ENCODE data around the gene AK5. TPM values are rescaled to one million over a fixed set of nuclear protein-coding genes. Genes with fewer than 3 reads are reported as not detected.

The AK5 gene
- total and polyA plus RNA-seq, 12 donors = 0.25 to 1.7 (median 0.87) TPM

DNA sequence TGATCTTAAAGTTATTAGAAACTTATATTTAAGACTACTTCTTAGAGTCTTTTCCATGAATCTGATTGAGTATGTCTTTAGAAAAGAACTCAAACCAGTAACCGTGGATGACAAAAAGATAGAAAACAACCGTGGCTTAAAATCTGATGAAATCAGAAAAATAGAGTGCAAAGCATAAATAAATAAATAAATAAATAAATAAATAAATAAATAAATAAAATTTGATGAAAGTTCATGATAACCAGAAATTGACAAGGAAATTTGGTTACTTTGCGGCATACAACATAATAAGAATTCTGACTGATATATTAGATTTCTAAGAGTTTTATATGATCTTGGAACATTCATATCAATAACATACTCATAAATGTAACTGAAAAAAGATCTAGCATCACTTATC lies 152.1 kb downstream of the AK5 start:
- Histone ChIP-seq H3K27ac (no peak overlapping the region), H3K27me3 (no peaks in the 10 kb centered on the region), H3K36me3 (no peaks in the 10 kb centered on the region), H3K9me3 (peaks cover 0 to 5% (median 0%) of the 10 kb centered on the region in 11 donors), H3K4me1 (peaks cover 0 to 26% (median 0%) of the 10 kb centered on the region in 9 donors), H3K4me3 (no peak overlapping the region)
- 95 to 98% methylated on average over 3 of the region's 3 CpGs for WGBS, 2 donors
- ATAC-seq = no peak
- no peak for DNase-seq
- TF ChIP-seq, protein P1, sequence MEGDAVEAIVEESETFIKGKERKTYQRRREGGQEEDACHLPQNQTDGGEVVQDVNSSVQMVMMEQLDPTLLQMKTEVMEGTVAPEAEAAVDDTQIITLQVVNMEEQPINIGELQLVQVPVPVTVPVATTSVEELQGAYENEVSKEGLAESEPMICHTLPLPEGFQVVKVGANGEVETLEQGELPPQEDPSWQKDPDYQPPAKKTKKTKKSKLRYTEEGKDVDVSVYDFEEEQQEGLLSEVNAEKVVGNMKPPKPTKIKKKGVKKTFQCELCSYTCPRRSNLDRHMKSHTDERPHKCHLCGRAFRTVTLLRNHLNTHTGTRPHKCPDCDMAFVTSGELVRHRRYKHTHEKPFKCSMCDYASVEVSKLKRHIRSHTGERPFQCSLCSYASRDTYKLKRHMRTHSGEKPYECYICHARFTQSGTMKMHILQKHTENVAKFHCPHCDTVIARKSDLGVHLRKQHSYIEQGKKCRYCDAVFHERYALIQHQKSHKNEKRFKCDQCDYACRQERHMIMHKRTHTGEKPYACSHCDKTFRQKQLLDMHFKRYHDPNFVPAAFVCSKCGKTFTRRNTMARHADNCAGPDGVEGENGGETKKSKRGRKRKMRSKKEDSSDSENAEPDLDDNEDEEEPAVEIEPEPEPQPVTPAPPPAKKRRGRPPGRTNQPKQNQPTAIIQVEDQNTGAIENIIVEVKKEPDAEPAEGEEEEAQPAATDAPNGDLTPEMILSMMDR (IDR thresholded peaks at IDR 0.05) = no peak
- intact Hi-C loops (cut with DNase I) = no loop called here

DNA sequence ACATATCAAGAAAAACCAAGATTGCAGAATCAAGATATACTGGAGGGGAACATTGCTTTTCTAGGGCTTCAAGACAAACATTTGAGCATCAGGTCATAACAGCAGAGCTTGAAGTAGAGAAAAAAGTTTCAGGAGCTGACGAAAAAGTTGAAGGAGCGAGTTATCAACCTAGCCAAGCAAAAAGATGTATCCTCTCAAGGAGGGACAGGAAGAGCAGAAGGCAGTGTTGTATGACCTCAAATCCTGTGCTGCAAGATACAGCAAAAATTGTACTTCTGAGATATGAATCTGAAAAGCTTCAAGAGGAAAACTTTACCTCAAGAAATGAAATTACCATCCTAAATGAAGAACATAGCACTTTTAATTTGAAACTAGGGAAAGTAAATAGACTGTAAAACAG lies 153.1 kb downstream of the AK5 start:
- peaks cover 0 to 26% (median 0%) of the 10 kb centered on the region in 9 donors for H3K4me1 ChIP-seq
- intact Hi-C loops (cut with DNase I) = no loop called here
- peaks cover 0 to 15% (median under 1%) of the 10 kb centered on the region in 11 donors for H3K9me3 ChIP-seq
- no peaks in the 10 kb centered on the region for H3K36me3 ChIP-seq
- no peak for ATAC-seq
- TF ChIP-seq, protein P1 (IDR thresholded peaks at IDR 0.05) = no peak
- DNase-seq = no peak
- H3K27me3 ChIP-seq = no peaks in the 10 kb centered on the region
- H3K4me3 ChIP-seq = no peak overlapping the region
- WGBS, 2 donors = 65 to 81% methylated on average over 2 of the region's 2 CpGs
- H3K27ac ChIP-seq = no peak overlapping the region

DNA sequence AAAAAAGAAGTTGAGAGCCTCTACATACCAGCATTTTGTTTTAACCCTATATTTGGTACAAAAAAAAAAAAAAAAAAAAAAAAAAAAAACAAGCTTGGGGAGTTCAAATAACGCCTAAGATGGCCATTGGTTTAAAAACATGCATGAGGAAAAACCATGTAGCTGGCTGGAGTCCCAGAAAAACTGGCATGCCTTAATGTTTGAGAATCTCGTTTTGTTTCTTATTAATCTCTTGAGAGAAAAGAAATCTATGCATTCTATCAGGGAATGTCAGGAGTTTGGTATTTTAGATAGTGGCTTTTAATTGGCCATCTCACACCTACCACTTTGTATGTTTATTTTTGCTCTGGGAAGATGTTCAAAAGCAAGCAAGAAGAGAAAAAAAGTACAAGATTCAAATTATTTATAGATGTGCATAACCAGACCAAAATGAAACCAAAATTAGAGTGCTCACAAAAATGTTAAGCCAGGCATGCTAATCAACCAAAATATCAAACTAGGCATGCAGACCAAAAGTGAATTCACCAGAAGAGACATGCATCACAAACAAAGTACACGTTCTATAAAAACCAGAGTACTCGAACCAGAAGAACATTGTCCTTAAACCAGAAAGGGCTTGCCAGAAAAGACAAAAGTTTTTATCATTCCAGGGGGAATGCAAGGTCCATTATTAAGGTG lies 156.6 kb downstream of the AK5 start:
- H3K36me3 ChIP-seq = no peaks in the 10 kb centered on the region
- peaks cover 0 to 31% (median 15%) of the 10 kb centered on the region in 11 donors for H3K9me3 ChIP-seq
- intact Hi-C loops (cut with DNase I) = no loop called here
- no peak overlapping the region for H3K27ac ChIP-seq
- DNase-seq = no peak
- peaks cover 0 to 3% (median 0%) of the 10 kb centered on the region in 9 donors for H3K4me1 ChIP-seq
- TF ChIP-seq, protein P1 (IDR thresholded peaks at IDR 0.05) = no peak
- H3K4me3 ChIP-seq = peak overlapping the region in 3 of 10 donors; percentile 10 to 20 (median 16)
- 36 to 45% methylated on average over 4 of the region's 4 CpGs for WGBS, 2 donors
- no peaks in the 10 kb centered on the region for H3K27me3 ChIP-seq
- ATAC-seq = no peak

DNA sequence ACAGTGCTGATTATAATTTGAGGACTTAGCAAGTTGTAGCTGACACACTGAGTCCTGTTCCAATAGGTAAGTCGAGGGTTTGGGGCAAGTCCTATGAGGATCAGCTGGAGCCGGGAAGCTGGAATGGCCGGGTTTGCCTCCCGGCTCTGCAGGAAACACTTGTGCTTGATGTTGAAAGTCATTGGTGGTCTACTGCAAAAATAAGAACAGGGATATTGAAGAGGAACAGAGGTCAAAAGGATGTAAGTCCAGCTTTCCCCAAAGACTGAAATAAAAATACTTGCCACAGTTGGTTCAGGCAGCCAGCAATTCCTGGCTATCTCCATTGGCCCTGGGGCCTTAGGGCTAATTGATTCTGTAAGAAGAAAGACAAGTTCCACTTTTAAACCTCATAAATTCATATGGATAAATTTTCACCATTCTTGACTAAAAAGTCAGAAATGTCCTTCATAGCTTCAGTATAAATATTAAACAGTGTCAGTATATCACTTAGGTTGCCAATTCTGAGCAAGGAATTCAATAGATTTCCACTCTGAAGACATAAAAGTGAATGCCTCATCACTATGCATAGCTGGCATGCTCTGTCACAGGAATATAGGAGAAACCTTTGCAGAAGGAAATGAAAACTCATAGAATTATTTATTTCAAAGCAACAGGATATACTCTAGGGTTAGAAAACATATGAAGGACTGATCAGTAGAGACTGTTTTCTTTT lies 165.2 kb downstream of the AK5 start:
- Histone ChIP-seq H3K36me3 (no peaks in the 10 kb centered on the region), H3K27me3 (no peaks in the 10 kb centered on the region), H3K4me3 (no peak overlapping the region), H3K27ac (no peak overlapping the region), H3K4me1 (no peaks in the 10 kb centered on the region), H3K9me3 (peaks cover 0 to 7% (median 0%) of the 10 kb centered on the region in 11 donors)
- DNase-seq (no peak), ATAC-seq (no peak)
- TF ChIP-seq, protein P1 (IDR thresholded peaks at IDR 0.05) = no peak
- whole genome bisulfite sequencing, 2 donors = 76 to 81% methylated on average over 4 of the region's 4 CpGs
- intact Hi-C loops (cut with DNase I) = no loop called here
